Esophagus squamous epithelium (tissue), 5 donors: ENCODE measurements around the gene SLC26A9. TPM values are rescaled to one million over a fixed set of nuclear protein-coding genes. Genes with fewer than 3 reads are reported as not detected.

Source experiments
- DNase-seq: peaks from one replicate; lab custom pipeline; 2025; lab: John Stamatoyannopoulos, UW
- H3K27ac ChIP-seq, 4 donors: fragments of 200-600 bp; sonication (generic); one replicate each; pipeline ENCODE4 v1.5.1; 2016 to 2019; ENCODE audit warnings: mild to moderate bottlenecking in 1 of 4
- H3K27me3 ChIP-seq, 4 donors: fragments of 200-600 bp; sonication (generic); 1 replicate in 3 of 4; 2 replicates in 1 of 4; pipeline versions ENCODE4 v1.5.1 to v1.6.0; 2017 to 2021; ENCODE audit warnings: antibody characterized with exemption in 1 of 4
- H3K36me3 ChIP-seq, 3 donors: fragments of 200-600 bp; sonication (generic); one replicate each; pipeline ENCODE4 v1.5.1; 2016 to 2019
- H3K4me1 ChIP-seq, 3 donors: fragments of 200-600 bp; sonication (generic); one replicate each; pipeline ENCODE4 v1.5.1; 2017 to 2019
- H3K4me3 ChIP-seq, 4 donors: fragments of 200-600 bp; sonication (generic); 1 replicate in 3 of 4; 2 replicates in 1 of 4; pipeline ENCODE4 v1.5.1; 2016 to 2019; ENCODE audit warnings: mild to moderate bottlenecking in 2 of 4, moderate library complexity in 1 of 4
- H3K9me3 ChIP-seq, 3 donors: fragments of 200-600 bp; sonication (generic); one replicate each; pipeline ENCODE4 v1.5.1; 2016 to 2019
- CTCF ChIP-seq, 6 experiments: fragments of 450-650 bp in 4 of 6; fragments of 200-600 bp in 2 of 6; sonication (generic) in 2 of 6; IDR thresholded peaks; one replicate each; pipeline ENCODE4 v1.5.1; 2016 to 2019; ENCODE audit warnings: antibody characterized with exemption in 6 of 6, mild to moderate bottlenecking in 4 of 6, moderate library complexity in 4 of 6
- POLR2A ChIP-seq, 4 donors: fragments of 450-650 bp; IDR thresholded peaks; one replicate each; pipeline ENCODE4 v1.6.1; 2017; ENCODE audit warnings: antibody characterized with exemption in 4 of 4, mild to moderate bottlenecking in 4 of 4, moderate library complexity in 3 of 4
- WGBS, 2 donors: methylation state at CpG; one replicate each; pipeline ENCODE4 v1.1.5; 2018; 5-methylcytosine and 5-hydroxymethylcytosine counted together
- intact Hi-C: fragments of 100-400 bp; cut with DNase I; formaldehyde crosslinking; loops from one replicate; pipeline ENCODE4 v1.15.0; 2022
- total RNA-seq, 4 donors: library from RNA; depleted of rRNA; stranded (reverse); fragments of >200 nt; gene quantifications; one replicate each; pipeline ENCODE4 v1.1.0, GENCODE V29; 2016
- donor health status: DM: yes; HTN: yes; CAD: no.

The SLC26A9 gene
- total RNA-seq, 4 donors from 2014 or later: 0.19 to 22.8 (median 0.38) TPM

DNA sequence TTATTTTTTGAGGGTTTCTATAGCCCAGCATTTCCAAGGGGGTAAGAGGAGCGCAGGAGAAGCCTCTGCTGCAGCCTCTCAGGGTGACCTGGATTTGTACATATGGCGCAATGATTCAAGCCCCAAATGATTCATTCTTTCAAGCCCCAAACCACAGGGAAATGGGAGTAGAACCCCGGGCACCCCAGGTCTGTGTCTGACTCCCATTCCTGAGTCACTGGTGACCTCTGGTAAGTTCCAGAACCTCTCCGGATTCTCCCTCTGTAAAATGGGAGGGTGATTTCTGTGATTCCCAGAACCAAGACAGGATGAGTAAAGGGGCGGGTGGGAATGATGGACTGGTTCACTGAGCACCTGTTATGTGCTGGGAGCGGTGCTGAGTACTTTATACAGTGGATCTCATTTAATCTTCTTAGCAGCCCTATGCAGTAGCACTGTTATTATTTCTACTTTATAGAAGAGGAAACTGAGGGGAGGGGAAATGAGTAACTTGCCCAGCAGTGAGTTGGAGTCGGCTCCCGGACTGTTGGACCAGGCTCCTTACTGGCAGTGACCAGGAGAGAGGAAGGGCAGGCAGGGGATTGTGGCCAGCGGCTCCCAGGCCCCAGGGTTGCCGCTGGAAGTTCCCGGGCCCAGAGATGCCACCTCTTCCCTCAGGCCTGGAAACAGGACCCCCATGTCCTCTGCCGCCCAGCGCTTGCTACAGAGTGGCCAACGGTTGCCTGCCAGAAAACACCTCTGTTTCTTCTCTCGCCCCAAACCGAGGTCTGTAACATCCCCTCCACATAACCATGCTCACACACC is 20.3 kb upstream of the SLC26A9 start:
- intact Hi-C loops: no loop called here
- H3K4me3 ChIP-seq: no peak overlapping the region
- H3K27me3 ChIP-seq: peaks cover 0 to 65% (median 0%) of the 10 kb centered on the region in 4 donors
- no peak for DNase-seq
- H3K4me1 ChIP-seq: peaks cover 0 to 12% (median 6%) of the 10 kb centered on the region in 3 donors
- no peak overlapping the region for H3K27ac ChIP-seq
- 73 to 84% methylated on average over 11 to 16 of the region's 16 CpGs for WGBS, 2 donors
- H3K9me3 ChIP-seq: no peaks in the 10 kb centered on the region
- H3K36me3 ChIP-seq: no peaks in the 10 kb centered on the region
- TF ChIP-seq CTCF (IDR thresholded peaks at IDR 0.05) (no peak), POLR2A (IDR thresholded peaks at IDR 0.05) (no peak)

DNA sequence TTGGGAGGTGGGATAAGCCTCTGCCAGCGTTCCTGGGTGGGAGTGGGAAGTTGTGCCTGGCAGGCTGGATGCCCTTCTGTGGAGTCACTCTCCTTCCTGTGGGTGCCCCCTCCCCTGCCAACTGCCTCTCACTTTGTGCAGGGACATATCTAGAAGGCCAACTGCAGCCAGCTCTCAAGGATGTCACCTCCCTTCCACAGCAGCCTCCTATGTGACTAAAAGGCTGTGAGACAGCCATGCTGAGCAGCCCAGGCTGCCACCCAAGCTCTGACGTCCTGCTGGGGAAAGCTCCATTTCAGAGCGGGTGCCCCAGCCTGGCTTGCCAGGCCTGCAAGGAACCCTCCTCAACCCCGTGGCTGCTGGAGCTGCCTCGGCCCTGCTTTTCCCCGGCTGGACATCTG is 19.6 kb upstream of the SLC26A9 start:
- H3K27ac ChIP-seq: no peak overlapping the region
- no peaks in the 10 kb centered on the region for H3K36me3 ChIP-seq
- 87 to 96% methylated on average over 3 to 6 of the region's 6 CpGs for WGBS, 2 donors

GRCh38 chr1:205961991-205962820 is 18.9 kb upstream of the SLC26A9 start:
- Histone ChIP-seq H3K27me3 (peaks cover 0 to 70% (median 0%) of the 10 kb centered on the region in 4 donors), H3K36me3 (no peaks in the 10 kb centered on the region), H3K4me1 (peaks cover 0 to 12% (median 6%) of the 10 kb centered on the region in 3 donors), H3K27ac (no peak overlapping the region), H3K9me3 (no peaks in the 10 kb centered on the region), H3K4me3 (no peak overlapping the region)
- DNase-seq: no peak
- TF ChIP-seq CTCF (IDR thresholded peaks at IDR 0.05): no peak
- TF ChIP-seq POLR2A (IDR thresholded peaks at IDR 0.05): no peak
- intact Hi-C loops: no loop called here
- WGBS, 2 donors: 38 to 73% methylated on average over 7 to 9 of the region's 9 CpGs

More for the DNA sequence above, 19.6 kb upstream of the SLC26A9 start:
- H3K27me3 ChIP-seq: peaks cover 0 to 65% (median 0%) of the 10 kb centered on the region in 4 donors
- TF ChIP-seq POLR2A (IDR thresholded peaks at IDR 0.05) (no peak), CTCF (IDR thresholded peaks at IDR 0.05) (no peak)
- intact Hi-C loops: no loop called here
- peaks cover 0 to 12% (median 6%) of the 10 kb centered on the region in 3 donors for H3K4me1 ChIP-seq
- no peak overlapping the region for H3K4me3 ChIP-seq
- no peak for DNase-seq
- no peaks in the 10 kb centered on the region for H3K9me3 ChIP-seq

GRCh38 chr1:205961405-205961804 is 18.1 kb upstream of the SLC26A9 start:
- 0% methylated on average over 2 of the region's 2 CpGs; no CpG with 5 or more reads in 1 of the 2 donors for WGBS, 2 donors
- Histone ChIP-seq H3K4me3 (no peak overlapping the region), H3K4me1 (peaks cover 0 to 12% (median 6%) of the 10 kb centered on the region in 3 donors), H3K27me3 (peaks cover 0 to 78% (median 0%) of the 10 kb centered on the region in 4 donors), H3K9me3 (no peaks in the 10 kb centered on the region), H3K36me3 (no peaks in the 10 kb centered on the region), H3K27ac (no peak overlapping the region)
- TF ChIP-seq CTCF (IDR thresholded peaks at IDR 0.05) (no peak), POLR2A (IDR thresholded peaks at IDR 0.05) (no peak)
- DNase-seq: no peak
- intact Hi-C loops: no loop called here
